ENCODE data around the gene USP2. TPM values are rescaled to one million over a fixed set of nuclear protein-coding genes. Genes with fewer than 3 reads are reported as not detected.

The USP2 gene
- total RNA-seq, 2 donors from 2014 or later, result 26.0 to 63.6 TPM

Small RNA genes within 50 kb of the gene (microRNA-seq; reads per million reads assigned to microRNA genes)
- 0 reads per million in 2 donors for gene MIR6756

Other genes starting within 250 kb of the USP2 start
- not detected for gene ABCG4, start 232.6 kb downstream of the USP2 start, total RNA-seq
- gene NLRX1, start 213.0 kb downstream of the USP2 start, total RNA-seq, result 10 to 100 TPM; 14.8 to 17.9 TPM
- 10 to 100 TPM; 63.6 to 85.0 TPM for gene NHERF4, start 196.2 kb downstream of the USP2 start, total RNA-seq
- gene CBL, start 175.4 kb downstream of the USP2 start, total RNA-seq, result 10 to 100 TPM; 12.4 to 14.1 TPM
- 10 to 100 TPM; 12.1 to 27.1 TPM for gene MCAM, start 64.6 kb downstream of the USP2 start, total RNA-seq
- gene RNF26, start 47.2 kb downstream of the USP2 start, total RNA-seq, result 10 to 100 TPM; 19.9 to 24.0 TPM
- 1 to 10 TPM; 6.9 to 9.3 TPM for gene C1QTNF5, start 40.8 kb downstream of the USP2 start, total RNA-seq
- gene MFRP, start 35.0 kb downstream of the USP2 start, total RNA-seq, result not detected
- gene THY1, start 41.5 kb upstream of the USP2 start, total RNA-seq, result 1 to 10 TPM; 1.8 to 6.4 TPM